Measurements from ENCODE around the gene SERPINA12. TPM values are rescaled to one million over a fixed set of nuclear protein-coding genes. Genes with fewer than 3 reads are reported as not detected.

SERPINA12 gene
- total RNA-seq, 1 experiment from 2014 or later, result not detected

- H3K23me2 ChIP-seq (ENCODE audit: insufficient read length, low read depth, low read length, poor library complexity, severe bottlenecking), result no peaks in the 10 kb centered on the region
- H3K27ac Mint-ChIP-seq, result no peak overlapping the region
- TF ChIP-seq CTCF (conservative IDR thresholded peaks at IDR 0.05), result no peak
- H3K4me2 ChIP-seq (ENCODE audit: insufficient read depth, insufficient read length, low read length), result no peak overlapping the region
- peaks cover 4% of the 10 kb centered on the region; the same call in 1 of the 2 replicates for H3K4me1 ChIP-seq (ENCODE audit: insufficient read depth, low read length)
- H3K9ac ChIP-seq (ENCODE audit: extremely low read depth, insufficient read length, low read length), result no peak overlapping the region
- no peak overlapping the region for H2AFZ ChIP-seq (ENCODE audit: low read length)
- H2BK15ac ChIP-seq (ENCODE audit: low read depth, low read length), result no peak overlapping the region; the same call in 1 of the 2 replicates
- no peak overlapping the region for H2AK5ac ChIP-seq (ENCODE audit: insufficient read length, low read length)
- no CpG with 5 or more reads among the region's 11 CpGs for WGBS (ENCODE audit: extremely low coverage, insufficient read length, low lambda C conversion rate)
- no peak overlapping the region for H3K27ac ChIP-seq (ENCODE audit: insufficient read length, low read depth, low read length)
- H3K4me3 Mint-ChIP-seq, result no peak overlapping the region
- no peaks in the 10 kb centered on the region for H3K27me3 ChIP-seq (ENCODE audit: insufficient read depth, low read length)
- H3K9me3 ChIP-seq (ENCODE audit: control insufficient read depth, low read depth, low read length), result no peaks in the 10 kb centered on the region
- H3K79me1 ChIP-seq (ENCODE audit: insufficient read depth, low read depth, low read length, poor library complexity, severe bottlenecking), result no peaks in the 10 kb centered on the region
- H3K27me3 Mint-ChIP-seq (ENCODE audit: low read depth), result peaks cover 3% of the 10 kb centered on the region
- no peak overlapping the region for H3K23ac ChIP-seq (ENCODE audit: insufficient read length, low read depth, low read length)
- no peak overlapping the region for H2BK20ac ChIP-seq (ENCODE audit: low read depth, low read length, poor library complexity, severe bottlenecking)
- H2BK5ac ChIP-seq (ENCODE audit: insufficient read length, low read length), result no peak overlapping the region
- no peaks in the 10 kb centered on the region for H3K79me2 ChIP-seq (ENCODE audit: insufficient read depth, low read length)
- no peak overlapping the region for H2BK12ac ChIP-seq (ENCODE audit: insufficient read length, low read depth, low read length)
- no peak overlapping the region for H3K56ac ChIP-seq (ENCODE audit: insufficient read length, low read depth, low read length)
- no peak overlapping the region for H3T11ph ChIP-seq (ENCODE audit: low read length)
- H4K91ac ChIP-seq (ENCODE audit: insufficient read length, low read depth, low read length), result no peak overlapping the region
- H3K36me3 Mint-ChIP-seq (ENCODE audit: insufficient read depth in 1 of 3, low read depth in 3 of 3), result no peaks in the 10 kb centered on the region
- no peaks in the 10 kb centered on the region for H3K9me3 Mint-ChIP-seq
- DNase-seq, result no peak
- H4K8ac ChIP-seq (replicated peaks; ENCODE audit: insufficient read length, low read depth, low read length), result no peak overlapping the region
- no peak overlapping the region for H3K18ac ChIP-seq (ENCODE audit: insufficient read length, low read depth, low read length)
- H2BK120ac ChIP-seq (ENCODE audit: low read depth, low read length, poor library complexity, severe bottlenecking), result no peak overlapping the region
- H4K20me1 ChIP-seq (ENCODE audit: control insufficient read depth, insufficient read depth, insufficient read length), result no peaks in the 10 kb centered on the region
- H3K4ac ChIP-seq (ENCODE audit: low read depth, low read length), result no peak overlapping the region
- no peak overlapping the region for H3K14ac ChIP-seq (ENCODE audit: insufficient read depth, low read length)
- peaks cover 16 to 19% of the 10 kb centered on the region in 2 experiments for H3K4me1 Mint-ChIP-seq
- no peak overlapping the region for H4K5ac ChIP-seq (ENCODE audit: insufficient read length, low read depth, low read length)
These were observed 19.9 kb downstream of the SERPINA12 start for GRCh38 chr14:94489336-94489735.

Data from H9 (cell line).